Peyer's patch (tissue), 4 donors: ENCODE data around the gene TAF1B. TPM values are rescaled to one million over a fixed set of nuclear protein-coding genes. Genes with fewer than 3 reads are reported as not detected.

Experiments used
- DNase-seq, 3 donors: peaks; one replicate each; pipeline ENCODE4 v3.0.0-alpha.2; 2017 to 2019
- H3K27ac ChIP-seq, 4 donors: fragments of 200-600 bp; sonication (generic); one replicate each; pipeline ENCODE4 v1.5.1; 2016 to 2019
- H3K27me3 ChIP-seq, 2 donors: fragments of 200-600 bp; sonication (generic); one replicate each; pipeline ENCODE4 v1.5.1; 2019
- H3K36me3 ChIP-seq, 3 donors: fragments of 200-600 bp; sonication (generic); one replicate each; pipeline ENCODE4 v1.5.1; 2016 to 2019
- H3K4me1 ChIP-seq, 4 donors: fragments of 200-600 bp; sonication (generic); one replicate each; pipeline ENCODE4 v1.5.1; 2016 to 2019
- H3K4me3 ChIP-seq, 4 donors: fragments of 200-600 bp; sonication (generic); 1 replicate in 3 of 4; 2 replicates in 1 of 4; pipeline ENCODE4 v1.5.1; 2016 to 2019; ENCODE audit warnings: mild to moderate bottlenecking in 1 of 4
- H3K9me3 ChIP-seq, 4 donors: fragments of 200-600 bp; sonication (generic); one replicate each; pipeline ENCODE4 v1.5.1; 2016 to 2019; ENCODE audit warnings: mild to moderate bottlenecking in 1 of 4
- CTCF ChIP-seq, 6 experiments: fragments of 450-650 bp in 4 of 6; fragments of 200-600 bp in 2 of 6; sonication (generic) in 1 of 6; IDR thresholded peaks; one replicate each; pipeline ENCODE4 v1.5.1; 2017 to 2019; ENCODE audit warnings: antibody characterized with exemption in 6 of 6, mild to moderate bottlenecking in 3 of 6, moderate library complexity in 1 of 6
- POLR2A ChIP-seq, 2 donors: fragments of 450-650 bp; IDR thresholded peaks; one replicate each; pipeline ENCODE4 v1.5.1; 2017; ENCODE audit warnings: antibody characterized with exemption in 2 of 2, mild to moderate bottlenecking in 2 of 2, moderate library complexity in 2 of 2
- total RNA-seq, 4 donors: library from RNA; depleted of rRNA; stranded (reverse); fragments of >200 nt; gene quantifications; one replicate each; pipeline ENCODE4 v1.1.0, GENCODE V29; 2016

The TAF1B gene
- total RNA-seq, 4 donors from 2014 or later = 8.6 to 33.0 (median 12.5) TPM

- H3K36me3 ChIP-seq = no peaks in the 10 kb centered on the region
- TF ChIP-seq CTCF (IDR thresholded peaks at IDR 0.05) = no peak
- TF ChIP-seq POLR2A (IDR thresholded peaks at IDR 0.05) = no peak
- peaks cover 0 to 8% (median 2%) of the 10 kb centered on the region in 4 donors for H3K4me1 ChIP-seq
- no peak overlapping the region for H3K4me3 ChIP-seq
- no peak for DNase-seq
- peaks cover 0 to 6% of the 10 kb centered on the region in 2 donors for H3K27me3 ChIP-seq
- no peak overlapping the region for H3K27ac ChIP-seq
- no peaks in the 10 kb centered on the region for H3K9me3 ChIP-seq
Observed at GRCh38 chr2:9946076-9946475, 102.8 kb downstream of the TAF1B start.

GRCh38 chr2:9946818-9947217 is 103.5 kb downstream of the TAF1B start:
- no peaks in the 10 kb centered on the region for H3K36me3 ChIP-seq
- no peaks in the 10 kb centered on the region for H3K9me3 ChIP-seq
- peaks cover 0 to 6% of the 10 kb centered on the region in 2 donors for H3K27me3 ChIP-seq
- H3K27ac ChIP-seq = no peak overlapping the region
- TF ChIP-seq CTCF (IDR thresholded peaks at IDR 0.05) (no peak), POLR2A (IDR thresholded peaks at IDR 0.05) (no peak)
- DNase-seq = no peak
- peaks cover 0 to 8% (median 2%) of the 10 kb centered on the region in 4 donors for H3K4me1 ChIP-seq
- H3K4me3 ChIP-seq = no peak overlapping the region

- no peak for DNase-seq
- H3K27ac ChIP-seq = no peak overlapping the region
- no peaks in the 10 kb centered on the region for H3K36me3 ChIP-seq
- H3K27me3 ChIP-seq = peaks cover 0 to 6% of the 10 kb centered on the region in 2 donors
- no peaks in the 10 kb centered on the region for H3K9me3 ChIP-seq
- no peak overlapping the region for H3K4me3 ChIP-seq
- H3K4me1 ChIP-seq = peaks cover 0 to 13% (median 4%) of the 10 kb centered on the region in 4 donors
- TF ChIP-seq CTCF (IDR thresholded peaks at IDR 0.05) (no peak), POLR2A (IDR thresholded peaks at IDR 0.05) (no peak)
Observed at GRCh38 chr2:9948721-9949120, 105.4 kb downstream of the TAF1B start.

- no peaks in the 10 kb centered on the region for H3K9me3 ChIP-seq
- H3K27me3 ChIP-seq = peaks cover 0 to 6% of the 10 kb centered on the region in 2 donors
- no peak overlapping the region for H3K27ac ChIP-seq
- H3K36me3 ChIP-seq = no peaks in the 10 kb centered on the region
- DNase-seq = no peak
- TF ChIP-seq CTCF (IDR thresholded peaks at IDR 0.05) = no peak
- no peak for TF ChIP-seq POLR2A (IDR thresholded peaks at IDR 0.05)
- peaks cover 0 to 13% (median 4%) of the 10 kb centered on the region in 4 donors for H3K4me1 ChIP-seq
- H3K4me3 ChIP-seq = no peak overlapping the region
Observed at GRCh38 chr2:9949239-9949991, 106.1 kb downstream of the TAF1B start.

- H3K4me1 ChIP-seq = peaks cover 0 to 13% (median 4%) of the 10 kb centered on the region in 4 donors
- DNase-seq = no peak
- H3K4me3 ChIP-seq = no peak overlapping the region
- no peaks in the 10 kb centered on the region for H3K9me3 ChIP-seq
- no peak overlapping the region for H3K27ac ChIP-seq
- no peak for TF ChIP-seq POLR2A (IDR thresholded peaks at IDR 0.05)
- no peak for TF ChIP-seq CTCF (IDR thresholded peaks at IDR 0.05)
- peaks cover 0 to 6% of the 10 kb centered on the region in 2 donors for H3K27me3 ChIP-seq
- H3K36me3 ChIP-seq = no peaks in the 10 kb centered on the region
Observed at GRCh38 chr2:9949992-9950520, 106.8 kb downstream of the TAF1B start.
